ENCODE results near the gene ARID5B. TPM values are rescaled to one million over a fixed set of nuclear protein-coding genes. Genes with fewer than 3 reads are reported as not detected.

The ARID5B gene
- total and polyA plus RNA-seq, 2 donors (not counting 1 experiment from before 2014, with no cell fraction given), result 118 to 145 TPM

DNA sequence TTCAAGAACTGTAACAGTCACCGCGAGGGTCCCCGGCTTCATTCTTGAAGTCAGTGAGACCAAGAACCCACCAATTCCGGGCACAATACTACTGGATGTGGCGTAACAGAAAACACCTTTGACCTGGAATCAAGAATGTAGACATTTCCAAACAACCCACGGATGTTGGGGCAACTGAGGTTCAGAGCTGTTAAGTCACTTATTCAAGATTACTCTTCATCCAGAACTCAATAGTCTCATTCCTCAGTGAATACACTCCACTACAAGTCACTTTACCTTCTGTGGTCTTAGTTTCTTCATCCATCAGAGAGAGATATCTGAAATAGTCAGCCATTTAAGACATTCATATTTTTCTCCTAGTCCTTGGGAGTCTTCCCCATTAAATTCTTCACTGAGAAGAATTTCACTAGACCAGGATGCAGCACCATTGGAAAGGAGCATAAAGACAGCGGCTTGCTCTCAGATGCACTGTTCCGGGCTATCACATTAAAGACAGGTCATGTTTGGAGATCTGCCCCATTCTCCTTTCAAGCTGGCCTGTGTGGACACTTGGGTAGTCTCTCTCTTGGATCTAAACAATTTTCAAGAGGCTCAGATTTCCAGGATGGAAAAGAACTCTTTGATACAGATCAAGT lies 32.3 kb upstream of the ARID5B start:
- Histone ChIP-seq H3K4me2 (ENCODE audit: extremely low read depth, insufficient read depth, low read length) (peak overlapping the region; percentile 93), H2AFZ (ENCODE audit: low read length) (peak overlapping the region; percentile 90), H3K9me3 (ENCODE audit: control insufficient read depth, insufficient read depth, low read depth, low read length) (no peaks in the 10 kb centered on the region), H3K79me2 (ENCODE audit: control insufficient read depth, insufficient read depth, low read length) (no peaks in the 10 kb centered on the region), H3K4me3 (replicated peaks in 1 of 4; ENCODE audit: control extremely low read depth in 1 of 4, insufficient read depth in 1 of 4, low read depth in 3 of 4, low read length in 4 of 4) (peak overlapping the region in 2 of 4 experiments; percentile 15 to 35), H3K4me1 (ENCODE audit: control insufficient read depth, extremely low read depth, insufficient read depth, low read length) (peaks cover 8% of the 10 kb centered on the region), H3K36me3 (ENCODE audit: control insufficient read depth, insufficient read depth, low read length) (no peaks in the 10 kb centered on the region), H3K27me3 (ENCODE audit: control insufficient read depth, insufficient read depth, low read length) (no peaks in the 10 kb centered on the region), H4K20me1 (ENCODE audit: control insufficient read depth, extremely low read depth, insufficient read depth, low read length) (no peaks in the 10 kb centered on the region), H3K9ac (ENCODE audit: insufficient read depth, low read length) (no peak overlapping the region), H3K27ac (ENCODE audit: insufficient read depth, low read length) (peak overlapping the region; percentile 39)
- DNase-seq (ENCODE audit: low read depth in 2 of 2), result no peak
- TF ChIP-seq, protein P1, sequence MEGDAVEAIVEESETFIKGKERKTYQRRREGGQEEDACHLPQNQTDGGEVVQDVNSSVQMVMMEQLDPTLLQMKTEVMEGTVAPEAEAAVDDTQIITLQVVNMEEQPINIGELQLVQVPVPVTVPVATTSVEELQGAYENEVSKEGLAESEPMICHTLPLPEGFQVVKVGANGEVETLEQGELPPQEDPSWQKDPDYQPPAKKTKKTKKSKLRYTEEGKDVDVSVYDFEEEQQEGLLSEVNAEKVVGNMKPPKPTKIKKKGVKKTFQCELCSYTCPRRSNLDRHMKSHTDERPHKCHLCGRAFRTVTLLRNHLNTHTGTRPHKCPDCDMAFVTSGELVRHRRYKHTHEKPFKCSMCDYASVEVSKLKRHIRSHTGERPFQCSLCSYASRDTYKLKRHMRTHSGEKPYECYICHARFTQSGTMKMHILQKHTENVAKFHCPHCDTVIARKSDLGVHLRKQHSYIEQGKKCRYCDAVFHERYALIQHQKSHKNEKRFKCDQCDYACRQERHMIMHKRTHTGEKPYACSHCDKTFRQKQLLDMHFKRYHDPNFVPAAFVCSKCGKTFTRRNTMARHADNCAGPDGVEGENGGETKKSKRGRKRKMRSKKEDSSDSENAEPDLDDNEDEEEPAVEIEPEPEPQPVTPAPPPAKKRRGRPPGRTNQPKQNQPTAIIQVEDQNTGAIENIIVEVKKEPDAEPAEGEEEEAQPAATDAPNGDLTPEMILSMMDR (conservative IDR thresholded peaks at IDR 0.05 in 1 of 2, IDR thresholded peaks at IDR 0.05 in 1 of 2; ENCODE audit: low read depth in 1 of 2, low read length in 2 of 2), result no peak
- TF ChIP-seq EZH2 (IDR thresholded peaks at IDR 0.05; ENCODE audit: low read length, missing control alignments), result no peak

DNA sequence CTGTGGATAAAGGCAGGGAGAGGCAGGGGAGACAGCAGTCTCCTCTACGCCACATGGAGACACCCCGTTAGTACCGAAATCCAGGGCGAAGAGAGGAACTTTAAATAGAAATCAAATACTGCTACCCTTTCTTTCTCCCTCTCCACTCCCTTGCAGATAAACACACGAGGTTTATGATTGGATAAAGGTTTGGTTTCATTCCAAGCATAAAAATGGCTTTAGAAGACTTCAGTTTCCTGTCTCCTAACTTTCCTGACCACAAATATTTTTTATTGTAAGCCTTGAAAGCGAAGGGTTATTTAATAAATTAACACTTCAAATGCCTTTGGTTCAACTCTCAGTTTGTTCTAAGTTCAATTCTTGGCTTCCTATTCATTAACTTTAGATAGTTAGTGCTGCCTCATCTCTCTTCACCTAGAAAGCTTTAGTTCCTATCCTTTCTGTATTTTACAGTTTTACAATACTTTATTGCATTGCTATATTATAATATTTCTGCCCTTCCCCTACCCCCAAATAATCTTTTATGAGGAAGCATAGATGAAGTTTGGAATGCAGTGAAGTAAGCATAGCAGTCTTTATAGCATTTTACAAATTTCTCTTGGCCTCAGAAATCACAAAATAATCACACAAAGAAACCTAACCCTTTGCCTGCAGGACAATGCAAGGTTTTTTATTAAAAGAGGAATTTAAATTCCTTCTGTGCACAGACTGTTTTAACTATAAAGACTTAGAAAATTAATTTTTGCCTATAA lies 31.5 kb upstream of the ARID5B start:
- Histone ChIP-seq H3K9me3 (ENCODE audit: control insufficient read depth, insufficient read depth, low read depth, low read length) (no peaks in the 10 kb centered on the region), H3K36me3 (ENCODE audit: control insufficient read depth, insufficient read depth, low read length) (no peaks in the 10 kb centered on the region), H3K27ac (ENCODE audit: insufficient read depth, low read length) (peak overlapping the region; percentile 39), H3K79me2 (ENCODE audit: control insufficient read depth, insufficient read depth, low read length) (no peaks in the 10 kb centered on the region), H3K9ac (ENCODE audit: insufficient read depth, low read length) (no peak overlapping the region), H3K4me2 (ENCODE audit: extremely low read depth, insufficient read depth, low read length) (peak overlapping the region; percentile 93), H2AFZ (ENCODE audit: low read length) (peak overlapping the region; percentile 90), H3K4me3 (replicated peaks in 1 of 4; ENCODE audit: control extremely low read depth in 1 of 4, insufficient read depth in 1 of 4, low read depth in 3 of 4, low read length in 4 of 4) (peak overlapping the region in 2 of 4 experiments; percentile 15 to 35), H3K4me1 (ENCODE audit: control insufficient read depth, extremely low read depth, insufficient read depth, low read length) (peaks cover 8% of the 10 kb centered on the region), H4K20me1 (ENCODE audit: control insufficient read depth, extremely low read depth, insufficient read depth, low read length) (no peaks in the 10 kb centered on the region), H3K27me3 (ENCODE audit: control insufficient read depth, insufficient read depth, low read length) (no peaks in the 10 kb centered on the region)
- DNase-seq (ENCODE audit: low read depth in 2 of 2), result peak; percentile 66 to 88
- TF ChIP-seq, protein P1 (conservative IDR thresholded peaks at IDR 0.05 in 1 of 2, IDR thresholded peaks at IDR 0.05 in 1 of 2; ENCODE audit: low read depth in 1 of 2, low read length in 2 of 2), result no peak
- no peak for TF ChIP-seq EZH2 (IDR thresholded peaks at IDR 0.05; ENCODE audit: low read length, missing control alignments)

DNA sequence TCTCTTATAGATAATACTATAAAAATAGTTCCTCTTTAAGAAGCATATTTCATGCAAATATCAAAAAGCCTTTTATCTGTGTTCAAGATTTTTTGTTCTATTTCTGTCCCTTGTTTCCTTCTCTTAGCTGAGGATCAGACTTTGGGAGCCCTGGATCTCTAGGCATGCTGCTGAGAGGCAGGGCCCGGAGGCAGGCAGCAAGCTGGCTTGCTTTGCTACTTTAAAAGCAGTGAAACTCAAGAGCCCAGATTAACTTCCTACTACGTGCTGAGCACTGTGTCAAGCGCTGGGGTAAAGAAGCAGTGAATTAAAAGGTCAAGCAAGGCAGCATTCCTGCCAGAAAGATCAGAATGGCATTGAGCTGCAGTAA lies 31.0 kb upstream of the ARID5B start:
- Histone ChIP-seq H3K79me2 (ENCODE audit: control insufficient read depth, insufficient read depth, low read length) (no peaks in the 10 kb centered on the region), H3K4me3 (replicated peaks in 1 of 4; ENCODE audit: control extremely low read depth in 1 of 4, insufficient read depth in 1 of 4, low read depth in 3 of 4, low read length in 4 of 4) (no peak overlapping the region), H3K4me1 (ENCODE audit: control insufficient read depth, extremely low read depth, insufficient read depth, low read length) (peaks cover 8% of the 10 kb centered on the region), H3K4me2 (ENCODE audit: extremely low read depth, insufficient read depth, low read length) (no peak overlapping the region), H3K27ac (ENCODE audit: insufficient read depth, low read length) (no peak overlapping the region), H2AFZ (ENCODE audit: low read length) (peak overlapping the region; percentile 36), H3K27me3 (ENCODE audit: control insufficient read depth, insufficient read depth, low read length) (no peaks in the 10 kb centered on the region), H4K20me1 (ENCODE audit: control insufficient read depth, extremely low read depth, insufficient read depth, low read length) (no peaks in the 10 kb centered on the region), H3K9me3 (ENCODE audit: control insufficient read depth, insufficient read depth, low read depth, low read length) (no peaks in the 10 kb centered on the region), H3K9ac (ENCODE audit: insufficient read depth, low read length) (no peak overlapping the region), H3K36me3 (ENCODE audit: control insufficient read depth, insufficient read depth, low read length) (no peaks in the 10 kb centered on the region)
- DNase-seq (ENCODE audit: low read depth in 2 of 2), result no peak
- TF ChIP-seq EZH2 (IDR thresholded peaks at IDR 0.05; ENCODE audit: low read length, missing control alignments), result no peak
- TF ChIP-seq, protein P1 (conservative IDR thresholded peaks at IDR 0.05 in 1 of 2, IDR thresholded peaks at IDR 0.05 in 1 of 2; ENCODE audit: low read depth in 1 of 2, low read length in 2 of 2), result no peak

Measured in fibroblast of lung (primary cell).